Epithelial cell of proximal tubule (primary cell): ENCODE results near the gene SFTA2. TPM values are rescaled to one million over a fixed set of nuclear protein-coding genes. Genes with fewer than 3 reads are reported as not detected.

Experiments used
- DNase-seq: peaks from one replicate; pipeline ENCODE4 v3.0.0-alpha.2; 2011; ENCODE audit warnings: low read depth
- H3K4me3 ChIP-seq: 2 replicates; pipeline ENCODE4 v1.5.1; 2011; ENCODE audit warnings: low read depth, mild to moderate bottlenecking, low read length
- CTCF ChIP-seq: conservative IDR thresholded peaks from 2 replicates; pipeline ENCODE4 v1.5.1; 2012; ENCODE audit warnings: low read depth, mild to moderate bottlenecking, low read length
- total RNA-seq: library from RNA; depleted of rRNA; stranded (reverse); fragments of >200 nt; gene quantifications from 2 replicates; pipeline ENCODE4 v1.2.3, GENCODE V29; 2015

SFTA2 gene
- total RNA-seq, 1 donor from 2014 or later = 8.7 TPM

DNA sequence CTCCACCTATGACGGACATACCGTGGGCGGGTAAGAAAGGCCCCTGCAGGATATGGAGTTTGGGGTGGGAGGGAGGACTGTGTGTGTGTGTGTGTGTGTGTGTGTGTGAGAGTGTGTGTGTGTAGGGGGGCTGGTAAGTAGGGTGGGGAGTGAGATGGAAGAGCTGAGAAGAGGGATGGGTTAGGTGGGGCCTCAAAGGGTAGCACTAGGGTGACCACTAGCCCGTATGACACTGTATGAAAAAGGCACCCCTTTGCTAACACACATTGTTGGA, 40.6 kb downstream of the SFTA2 start:
- DNase-seq = no peak
- H3K4me3 ChIP-seq = no peak overlapping the region
- TF ChIP-seq CTCF = no peak

GRCh38 chr6:30890646-30891449, 41.1 kb downstream of the SFTA2 start:
- H3K4me3 ChIP-seq = no peak overlapping the region
- DNase-seq = no peak
- no peak for TF ChIP-seq CTCF

DNA sequence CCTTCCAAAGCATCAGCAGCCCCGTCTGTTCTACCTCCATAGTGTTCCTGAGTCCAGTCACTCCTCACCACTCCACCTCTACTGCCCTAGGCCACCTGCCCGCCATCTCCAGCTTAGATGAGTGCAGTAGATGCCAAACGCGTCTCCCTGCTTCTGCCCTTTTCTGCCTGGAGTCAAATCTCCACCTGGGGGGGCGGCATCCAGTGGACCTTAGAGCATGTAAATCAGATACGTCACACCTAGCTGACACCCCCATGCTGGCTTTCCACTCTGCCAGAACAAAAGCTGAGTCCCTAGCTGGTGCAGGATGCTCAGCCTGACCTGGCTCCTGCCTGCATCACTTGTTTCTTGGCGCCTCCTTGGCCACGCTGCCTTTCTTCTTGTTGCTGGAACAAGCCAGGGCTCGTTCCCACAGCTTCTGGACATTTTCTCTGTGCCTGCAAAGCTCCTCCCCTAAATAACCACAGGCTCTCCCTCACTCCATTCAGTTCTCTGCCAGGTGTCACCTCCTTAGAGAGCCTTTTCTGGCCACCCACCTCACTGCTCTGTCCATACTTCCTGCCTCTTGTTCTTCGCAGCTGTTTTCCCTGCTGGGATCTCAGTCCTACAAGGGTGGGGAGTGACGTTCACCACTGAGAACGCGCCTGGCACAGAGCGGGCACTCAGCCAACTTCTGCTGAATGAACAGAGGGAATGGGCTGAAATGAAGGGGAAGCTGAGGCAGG, 41.9 kb downstream of the SFTA2 start:
- no peak overlapping the region for H3K4me3 ChIP-seq
- DNase-seq = no peak
- TF ChIP-seq CTCF = no peak

GRCh38 chr6:30889496-30889885, 42.5 kb downstream of the SFTA2 start:
- TF ChIP-seq CTCF = no peak
- H3K4me3 ChIP-seq = no peak overlapping the region
- DNase-seq = no peak

DNA sequence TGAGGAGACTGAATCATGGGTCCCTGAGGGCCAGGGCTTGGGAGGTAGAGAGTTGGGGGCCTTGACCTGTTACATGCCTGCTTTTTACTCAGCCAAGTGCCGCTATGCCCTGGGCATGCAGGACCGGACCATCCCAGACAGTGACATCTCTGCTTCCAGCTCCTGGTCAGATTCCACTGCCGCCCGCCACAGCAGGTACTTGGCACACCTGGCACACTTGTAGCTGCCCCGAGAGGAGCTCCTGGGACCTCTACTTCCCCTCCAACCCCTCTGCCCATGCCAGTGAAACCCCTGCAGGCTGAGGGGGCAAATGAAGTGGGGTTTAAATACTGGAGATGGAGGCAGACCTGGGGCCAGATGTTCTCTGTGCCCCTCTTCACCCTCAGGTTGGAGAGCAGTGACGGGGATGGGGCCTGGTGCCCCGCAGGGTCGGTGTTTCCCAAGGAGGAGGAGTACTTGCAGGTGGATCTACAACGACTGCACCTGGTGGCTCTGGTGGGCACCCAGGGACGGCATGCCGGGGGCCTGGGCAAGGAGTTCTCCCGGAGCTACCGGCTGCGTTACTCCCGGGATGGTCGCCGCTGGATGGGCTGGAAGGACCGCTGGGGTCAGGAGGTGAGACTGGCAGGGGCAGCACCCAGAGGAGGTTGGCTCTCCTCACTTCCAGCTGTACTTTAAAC, 43.0 kb downstream of the SFTA2 start:
- H3K4me3 ChIP-seq = no peak overlapping the region
- no peak for TF ChIP-seq CTCF
- DNase-seq = no peak

DNA sequence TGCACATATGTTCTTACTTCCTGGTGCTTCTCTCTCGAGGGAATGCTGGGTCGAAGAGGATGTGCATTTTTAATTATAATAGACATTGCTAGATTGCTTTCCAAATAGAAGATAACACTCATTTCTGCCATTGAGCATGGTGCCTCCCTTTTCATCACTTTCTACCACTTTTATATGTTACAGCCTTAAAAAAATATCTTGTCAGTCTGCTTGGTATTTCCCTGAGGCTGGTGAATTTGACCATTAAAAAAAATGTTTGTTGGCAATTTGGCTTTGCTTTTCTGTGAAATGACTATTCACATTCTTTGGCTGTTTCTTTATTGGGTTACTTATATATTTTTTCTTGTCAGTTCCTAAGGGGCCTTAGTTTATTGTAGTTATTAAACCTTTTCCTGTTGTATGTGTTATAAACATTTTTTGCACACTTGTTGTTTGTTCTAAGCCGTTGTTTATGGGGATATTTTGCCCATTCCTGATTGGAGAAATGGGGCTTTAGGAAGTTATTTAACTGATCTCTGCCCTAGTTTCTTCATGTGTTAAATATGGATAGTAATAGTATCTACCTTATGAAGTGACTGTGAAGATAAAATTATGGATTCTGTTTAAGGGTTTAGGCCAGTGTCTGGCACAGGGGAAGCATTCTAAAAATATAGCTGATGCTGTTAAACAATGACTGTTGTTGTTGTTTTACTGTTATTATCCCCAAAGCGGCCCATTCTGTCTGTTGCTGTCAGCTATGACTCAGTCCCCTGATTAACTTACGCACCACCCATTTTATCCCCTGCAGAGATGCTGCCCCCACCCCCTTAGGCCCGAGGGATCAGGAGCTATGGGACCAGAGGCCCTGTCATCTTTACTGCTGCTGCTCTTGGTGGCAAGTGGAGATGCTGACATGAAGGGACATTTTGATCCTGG, 43.8 kb downstream of the SFTA2 start:
- no peak overlapping the region for H3K4me3 ChIP-seq
- TF ChIP-seq CTCF = no peak
- DNase-seq = no peak
